A673 (cell line): ENCODE data around the gene CEP20.

Experiments
- EZH2 ChIP-seq: fragments of 200-600 bp; sonication (generic); IDR thresholded peaks from 2 replicates; pipeline ENCODE4 v1.6.1; 2017; ENCODE audit warnings: borderline replicate concordance, low read depth, mild to moderate bottlenecking, mixed read lengths, antibody characterized with exemption, low read length; ENCODE audit not compliant: poor library complexity, severe bottlenecking
- TF ChIP-seq, protein P1 (sequence below): fragments of 300-800, 200-600 bp; sonication (generic); conservative IDR thresholded peaks from 2 replicates; pipeline ENCODE4 v1.5.1; 2017; ENCODE audit warnings: low read depth, mild to moderate bottlenecking, antibody characterized with exemption, low read length, moderate library complexity, mixed read lengths

DNA sequence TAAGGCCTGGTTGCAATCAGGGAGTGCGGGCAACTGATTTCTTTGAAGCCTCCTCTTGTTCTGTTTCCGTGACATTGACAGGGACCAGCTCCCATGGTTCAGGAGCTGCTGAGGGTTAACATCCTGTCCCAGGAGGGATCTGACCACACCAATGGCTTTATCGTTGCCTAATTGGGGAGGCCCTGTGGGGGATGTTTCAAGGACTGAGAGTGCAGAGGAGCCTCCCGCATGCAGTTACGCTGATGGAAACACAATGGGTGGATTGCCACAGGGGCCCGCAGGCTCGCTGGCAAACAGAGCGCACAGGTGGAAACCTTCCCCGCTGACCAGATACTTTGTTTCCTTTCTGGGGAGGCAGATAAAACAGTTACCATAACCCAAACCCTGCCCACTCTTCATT is 37.2 kb upstream of the CEP20 start:
- TF ChIP-seq, protein P1, sequence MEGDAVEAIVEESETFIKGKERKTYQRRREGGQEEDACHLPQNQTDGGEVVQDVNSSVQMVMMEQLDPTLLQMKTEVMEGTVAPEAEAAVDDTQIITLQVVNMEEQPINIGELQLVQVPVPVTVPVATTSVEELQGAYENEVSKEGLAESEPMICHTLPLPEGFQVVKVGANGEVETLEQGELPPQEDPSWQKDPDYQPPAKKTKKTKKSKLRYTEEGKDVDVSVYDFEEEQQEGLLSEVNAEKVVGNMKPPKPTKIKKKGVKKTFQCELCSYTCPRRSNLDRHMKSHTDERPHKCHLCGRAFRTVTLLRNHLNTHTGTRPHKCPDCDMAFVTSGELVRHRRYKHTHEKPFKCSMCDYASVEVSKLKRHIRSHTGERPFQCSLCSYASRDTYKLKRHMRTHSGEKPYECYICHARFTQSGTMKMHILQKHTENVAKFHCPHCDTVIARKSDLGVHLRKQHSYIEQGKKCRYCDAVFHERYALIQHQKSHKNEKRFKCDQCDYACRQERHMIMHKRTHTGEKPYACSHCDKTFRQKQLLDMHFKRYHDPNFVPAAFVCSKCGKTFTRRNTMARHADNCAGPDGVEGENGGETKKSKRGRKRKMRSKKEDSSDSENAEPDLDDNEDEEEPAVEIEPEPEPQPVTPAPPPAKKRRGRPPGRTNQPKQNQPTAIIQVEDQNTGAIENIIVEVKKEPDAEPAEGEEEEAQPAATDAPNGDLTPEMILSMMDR = no peak
- TF ChIP-seq EZH2 = no peak
